Liver (tissue), 9 donors: Measurements from ENCODE around the gene PIP4K2B. TPM values are rescaled to one million over a fixed set of nuclear protein-coding genes. Genes with fewer than 3 reads are reported as not detected.

Source experiments
- DNase-seq: peaks from one replicate; pipeline ENCODE4 v3.0.0-alpha.2; 2017; ENCODE audit warnings: low spot score
- H3K27ac ChIP-seq, 2 donors: one replicate each; pipeline ENCODE4 v1.7.0; 2013; ENCODE audit warnings: inconsistent platforms in 2 of 2, low read length in 2 of 2, control low read depth in 1 of 2, low read depth in 1 of 2, mild to moderate bottlenecking in 1 of 2
- H3K27me3 ChIP-seq, 4 donors: one replicate each; pipeline versions ENCODE4 v1.6.1 to v1.7.0; 2013; ENCODE audit warnings: low read length in 3 of 4, inconsistent platforms in 1 of 4, mild to moderate bottlenecking in 1 of 4, moderate library complexity in 1 of 4; ENCODE audit not compliant: control insufficient read depth in 4 of 4, insufficient read depth in 4 of 4
- H3K36me3 ChIP-seq, 4 donors: one replicate each; pipeline versions ENCODE4 v1.6.1 to v1.7.0; 2013; ENCODE audit warnings: low read length in 3 of 4, mild to moderate bottlenecking in 3 of 4, low read depth in 1 of 4, moderate library complexity in 1 of 4; ENCODE audit not compliant: control insufficient read depth in 4 of 4, insufficient read depth in 3 of 4
- H3K4me1 ChIP-seq, 4 donors: one replicate each; pipeline versions ENCODE4 v1.6.1 to v1.7.0; 2013; ENCODE audit warnings: low read length in 3 of 4, mild to moderate bottlenecking in 3 of 4, moderate library complexity in 1 of 4; ENCODE audit not compliant: control insufficient read depth in 4 of 4, insufficient read depth in 4 of 4
- H3K4me3 ChIP-seq, 3 donors: one replicate each; pipeline versions ENCODE4 v1.6.1 to v1.7.0; 2013; ENCODE audit warnings: low read length in 3 of 3, control low read depth in 1 of 3, low read depth in 1 of 3, mild to moderate bottlenecking in 1 of 3
- H3K9ac ChIP-seq, 2 donors: one replicate each; pipeline ENCODE4 v1.7.0; 2013; ENCODE audit warnings: low read length in 2 of 2, mild to moderate bottlenecking in 2 of 2, moderate library complexity in 2 of 2, control low read depth in 1 of 2, low read depth in 1 of 2
- H3K9me3 ChIP-seq, 4 donors: one replicate each; pipeline versions ENCODE4 v1.6.1 to v1.7.0; 2013; ENCODE audit warnings: low read length in 3 of 4; ENCODE audit not compliant: control insufficient read depth in 4 of 4
- HNF4A ChIP-seq, 2 donors: conservative IDR thresholded peaks; 2 replicates each; pipeline ENCODE4 v1.6.1; 2016; ENCODE audit warnings: antibody characterized with exemption in 2 of 2, mild to moderate bottlenecking in 2 of 2
- MAX ChIP-seq: IDR thresholded peaks from 2 replicates; pipeline ENCODE4 v1.6.1; 2016; ENCODE audit warnings: antibody characterized with exemption
- NR2F2 ChIP-seq: IDR thresholded peaks from 2 replicates; pipeline ENCODE4 v1.6.1; 2016; ENCODE audit warnings: antibody characterized with exemption
- RAD21 ChIP-seq, 2 donors: IDR thresholded peaks; 2 replicates each; pipeline ENCODE4 v1.6.1; 2016; ENCODE audit warnings: antibody characterized with exemption in 2 of 2, mild to moderate bottlenecking in 2 of 2
- REST ChIP-seq: IDR thresholded peaks from 2 replicates; pipeline ENCODE4 v1.6.1; 2016; ENCODE audit warnings: antibody characterized with exemption, mild to moderate bottlenecking
- RXRA ChIP-seq, 2 donors: IDR thresholded peaks; 2 replicates each; pipeline ENCODE4 v1.6.1; 2017 to 2018; ENCODE audit warnings: antibody characterized with exemption in 2 of 2, mild to moderate bottlenecking in 1 of 2
- YY1 ChIP-seq: IDR thresholded peaks from 2 replicates; pipeline ENCODE4 v1.6.1; 2016; ENCODE audit warnings: antibody characterized with exemption, mild to moderate bottlenecking
- WGBS: extraction: QIAGEN DNeasy Blood & Tissue Kit; methylation state at CpG from one replicate; pipeline ENCODE4 v1.1.7; 2013; 5-methylcytosine and 5-hydroxymethylcytosine counted together
- polyA plus RNA-seq, 2 donors: library from polyadenylated mRNA; stranded (reverse) in 1 of 2; unstranded in 1 of 2; fragments of 200-250 nt in 1 of 2; fragments of >200 nt in 1 of 2; fragmentation: Nextera tagmentation in 1 of 2; extraction: Ambion mirVana in 1 of 2; gene quantifications; one replicate each; pipeline versions ENCODE4 v1.2.1 to v1.2.3, GENCODE V29; 2013 to 2015
- total RNA-seq, 2 donors: library from RNA; depleted of rRNA; stranded (reverse); fragments of >200 nt; gene quantifications; one replicate each; pipeline ENCODE4 v1.2.3, GENCODE V29; 2014
- TF ChIP-seq, protein P1 (sequence below): IDR thresholded peaks from 2 replicates; pipeline ENCODE4 v1.6.1; 2016; ENCODE audit warnings: antibody characterized with exemption
- TF ChIP-seq, protein P2 (sequence below): fragments of 150-350 bp; IDR thresholded peaks from 2 replicates; pipeline ENCODE4 v1.5.1; 2017; ENCODE audit warnings: improper control_type of control experiment, low read depth, low read length; ENCODE audit not compliant: missing input control
- donor health status: healthy.
- donor health status: healthy.
- donor health status: healthy.
- donor health status: healthy.
- donor health status: healthy.

Gene PIP4K2B
- total and polyA plus RNA-seq, 4 donors: 2.4 to 21.5 (median 13.6) TPM

DNA sequence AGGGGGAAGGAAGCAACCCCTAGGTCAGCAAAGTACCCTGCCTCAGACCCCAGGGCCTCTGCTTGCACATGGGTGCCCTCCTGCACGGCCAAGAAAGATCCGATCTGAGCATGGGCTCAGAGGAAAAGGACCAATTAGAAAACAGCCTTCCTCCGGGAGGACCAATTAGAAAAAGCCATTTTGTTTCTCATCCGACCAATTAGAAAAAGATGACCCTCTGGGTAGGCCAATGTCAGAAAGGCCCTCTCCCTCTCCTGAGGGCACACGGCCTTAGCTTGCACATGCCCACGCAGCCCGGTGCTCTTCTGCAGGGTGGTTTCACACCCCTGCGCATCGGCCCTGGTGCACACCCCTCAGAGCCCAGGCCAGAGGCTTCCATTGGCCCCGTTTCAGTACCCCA is 74.3 kb downstream of the PIP4K2B start (continued):
- TF ChIP-seq, protein P1, sequence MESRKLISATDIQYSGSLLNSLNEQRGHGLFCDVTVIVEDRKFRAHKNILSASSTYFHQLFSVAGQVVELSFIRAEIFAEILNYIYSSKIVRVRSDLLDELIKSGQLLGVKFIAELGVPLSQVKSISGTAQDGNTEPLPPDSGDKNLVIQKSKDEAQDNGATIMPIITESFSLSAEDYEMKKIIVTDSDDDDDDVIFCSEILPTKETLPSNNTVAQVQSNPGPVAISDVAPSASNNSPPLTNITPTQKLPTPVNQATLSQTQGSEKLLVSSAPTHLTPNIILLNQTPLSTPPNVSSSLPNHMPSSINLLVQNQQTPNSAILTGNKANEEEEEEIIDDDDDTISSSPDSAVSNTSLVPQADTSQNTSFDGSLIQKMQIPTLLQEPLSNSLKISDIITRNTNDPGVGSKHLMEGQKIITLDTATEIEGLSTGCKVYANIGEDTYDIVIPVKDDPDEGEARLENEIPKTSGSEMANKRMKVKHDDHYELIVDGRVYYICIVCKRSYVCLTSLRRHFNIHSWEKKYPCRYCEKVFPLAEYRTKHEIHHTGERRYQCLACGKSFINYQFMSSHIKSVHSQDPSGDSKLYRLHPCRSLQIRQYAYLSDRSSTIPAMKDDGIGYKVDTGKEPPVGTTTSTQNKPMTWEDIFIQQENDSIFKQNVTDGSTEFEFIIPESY: no peak

GRCh38 chr17:38724337-38724988 is 74.9 kb downstream of the PIP4K2B start:
- H3K27me3 ChIP-seq: no peaks in the 10 kb centered on the region
- no peak overlapping the region for H3K27ac ChIP-seq
- H3K4me1 ChIP-seq: peaks cover 2 to 16% (median 6%) of the 10 kb centered on the region in 4 donors
- no peak overlapping the region for H3K4me3 ChIP-seq
- TF ChIP-seq, protein P1: no peak
- no peak for TF ChIP-seq NR2F2
- no peak for TF ChIP-seq MAX
- TF ChIP-seq, protein P2, sequence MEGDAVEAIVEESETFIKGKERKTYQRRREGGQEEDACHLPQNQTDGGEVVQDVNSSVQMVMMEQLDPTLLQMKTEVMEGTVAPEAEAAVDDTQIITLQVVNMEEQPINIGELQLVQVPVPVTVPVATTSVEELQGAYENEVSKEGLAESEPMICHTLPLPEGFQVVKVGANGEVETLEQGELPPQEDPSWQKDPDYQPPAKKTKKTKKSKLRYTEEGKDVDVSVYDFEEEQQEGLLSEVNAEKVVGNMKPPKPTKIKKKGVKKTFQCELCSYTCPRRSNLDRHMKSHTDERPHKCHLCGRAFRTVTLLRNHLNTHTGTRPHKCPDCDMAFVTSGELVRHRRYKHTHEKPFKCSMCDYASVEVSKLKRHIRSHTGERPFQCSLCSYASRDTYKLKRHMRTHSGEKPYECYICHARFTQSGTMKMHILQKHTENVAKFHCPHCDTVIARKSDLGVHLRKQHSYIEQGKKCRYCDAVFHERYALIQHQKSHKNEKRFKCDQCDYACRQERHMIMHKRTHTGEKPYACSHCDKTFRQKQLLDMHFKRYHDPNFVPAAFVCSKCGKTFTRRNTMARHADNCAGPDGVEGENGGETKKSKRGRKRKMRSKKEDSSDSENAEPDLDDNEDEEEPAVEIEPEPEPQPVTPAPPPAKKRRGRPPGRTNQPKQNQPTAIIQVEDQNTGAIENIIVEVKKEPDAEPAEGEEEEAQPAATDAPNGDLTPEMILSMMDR: no peak
- no peak for TF ChIP-seq REST
- no peak for TF ChIP-seq RXRA (IDR thresholded peaks at IDR 0.05)
- TF ChIP-seq RAD21 (IDR thresholded peaks at IDR 0.05): no peak
- TF ChIP-seq HNF4A (conservative IDR thresholded peaks at IDR 0.05): no peak
- no peak for TF ChIP-seq YY1
- 71% methylated on average over 16 of the region's 16 CpGs for WGBS
- DNase-seq: no peak
- no peaks in the 10 kb centered on the region for H3K9me3 ChIP-seq
- H3K9ac ChIP-seq: no peak overlapping the region
- H3K36me3 ChIP-seq: peaks cover 0 to 10% (median 5%) of the 10 kb centered on the region in 4 donors
